ENCODE data around the gene MTMR1.

Gene MTMR1

GRCh38 chrX:150712619-150713018, 19.4 kb downstream of the MTMR1 start:
- ATAC-seq (ENCODE audit: insufficient read depth, low read depth) (no peak), DNase-seq (no peak)
- Histone ChIP-seq H3K4me3 (ENCODE audit: low read depth in 1 of 2, low read length in 2 of 2) (no peak overlapping the region), H2AFZ (ENCODE audit: low read depth, low read length) (no peak overlapping the region), H3K27ac (ENCODE audit: low read length) (no peak overlapping the region), H3K27me3 (ENCODE audit: insufficient read depth, low read length, poor library complexity) (no peaks in the 10 kb centered on the region), H3K4me2 (ENCODE audit: insufficient read depth, low read length) (no peak overlapping the region), H3K4me1 (ENCODE audit: insufficient read depth, low read length) (0 out of 2 replicates have a peak, but pooled peaks cover 3% of the 10 kb centered on the region), H3K79me2 (ENCODE audit: insufficient read depth, low read length) (peaks cover 27% of the 10 kb centered on the region), H4K20me1 (ENCODE audit: insufficient read depth, low read length) (no peaks in the 10 kb centered on the region; the same call in 1 of the 2 replicates), H3K9me3 (ENCODE audit: insufficient read depth, low read length, severe bottlenecking) (no peaks in the 10 kb centered on the region), H3K9ac (ENCODE audit: low read depth, low read length) (no peak overlapping the region), H3K36me3 (ENCODE audit: insufficient read depth, low read length) (peaks cover 6% of the 10 kb centered on the region; the same call in 1 of the 2 replicates)
- TF ChIP-seq EZH2 (IDR thresholded peaks at IDR 0.05; ENCODE audit: borderline replicate concordance, low read depth, low read length, severe bottlenecking) (no peak), CTCF (IDR thresholded peaks at IDR 0.05; ENCODE audit: borderline replicate concordance, extremely low read depth, low read length, poor library complexity, severe bottlenecking) (no peak)

- 0 out of 2 replicates have a peak, but pooled peaks cover 3% of the 10 kb centered on the region for H3K4me1 ChIP-seq (ENCODE audit: insufficient read depth, low read length)
- H2AFZ ChIP-seq (ENCODE audit: low read depth, low read length): no peak overlapping the region
- no peaks in the 10 kb centered on the region for H3K9me3 ChIP-seq (ENCODE audit: insufficient read depth, low read length, severe bottlenecking)
- peaks cover 28% of the 10 kb centered on the region for H3K79me2 ChIP-seq (ENCODE audit: insufficient read depth, low read length)
- TF ChIP-seq CTCF (IDR thresholded peaks at IDR 0.05; ENCODE audit: borderline replicate concordance, extremely low read depth, low read length, poor library complexity, severe bottlenecking): no peak
- TF ChIP-seq EZH2 (IDR thresholded peaks at IDR 0.05; ENCODE audit: borderline replicate concordance, low read depth, low read length, severe bottlenecking): no peak
- no peaks in the 10 kb centered on the region for H3K27me3 ChIP-seq (ENCODE audit: insufficient read depth, low read length, poor library complexity)
- H3K4me2 ChIP-seq (ENCODE audit: insufficient read depth, low read length): no peak overlapping the region
- no peak for ATAC-seq (ENCODE audit: insufficient read depth, low read depth)
- no peak for DNase-seq
- H3K27ac ChIP-seq (ENCODE audit: low read length): no peak overlapping the region
- H3K9ac ChIP-seq (ENCODE audit: low read depth, low read length): no peak overlapping the region
- H3K4me3 ChIP-seq (ENCODE audit: low read depth in 1 of 2, low read length in 2 of 2): no peak overlapping the region
- H4K20me1 ChIP-seq (ENCODE audit: insufficient read depth, low read length): no peaks in the 10 kb centered on the region; the same call in 1 of the 2 replicates
- peaks cover 10% of the 10 kb centered on the region for H3K36me3 ChIP-seq (ENCODE audit: insufficient read depth, low read length)
These were observed 22.0 kb downstream of the MTMR1 start for GRCh38 chrX:150715184-150715583.

GRCh38 chrX:150719621-150720020, 26.4 kb downstream of the MTMR1 start:
- Histone ChIP-seq H3K9me3 (ENCODE audit: insufficient read depth, low read length, severe bottlenecking) (peaks cover 3% of the 10 kb centered on the region), H3K36me3 (ENCODE audit: insufficient read depth, low read length) (peaks cover 13% of the 10 kb centered on the region), H3K4me2 (ENCODE audit: insufficient read depth, low read length) (no peak overlapping the region), H3K4me3 (ENCODE audit: low read depth in 1 of 2, low read length in 2 of 2) (no peak overlapping the region), H3K4me1 (ENCODE audit: insufficient read depth, low read length) (no peaks in the 10 kb centered on the region), H3K9ac (ENCODE audit: low read depth, low read length) (no peak overlapping the region), H3K27ac (ENCODE audit: low read length) (no peak overlapping the region), H2AFZ (ENCODE audit: low read depth, low read length) (no peak overlapping the region), H3K79me2 (ENCODE audit: insufficient read depth, low read length) (peaks cover 42% of the 10 kb centered on the region), H3K27me3 (ENCODE audit: insufficient read depth, low read length, poor library complexity) (no peaks in the 10 kb centered on the region), H4K20me1 (ENCODE audit: insufficient read depth, low read length) (no peaks in the 10 kb centered on the region; the same call in 1 of the 2 replicates)
- ATAC-seq (ENCODE audit: insufficient read depth, low read depth): no peak
- no peak for DNase-seq
- TF ChIP-seq EZH2 (IDR thresholded peaks at IDR 0.05; ENCODE audit: borderline replicate concordance, low read depth, low read length, severe bottlenecking) (no peak), CTCF (IDR thresholded peaks at IDR 0.05; ENCODE audit: borderline replicate concordance, extremely low read depth, low read length, poor library complexity, severe bottlenecking) (no peak)

Data from DND-41 (cell line).